GM19372 (cell line): ENCODE measurements around the gene CDH16.
"Not testable (repeated sequence)": the region's sequence is repeated elsewhere in the genome, so short reads cannot be mapped to it uniquely, and the experiment has no call there.

Experiments used
- ATAC-seq: cut with Tn5 transposase; IDR thresholded peaks from one replicate; pipeline ENCODE4 v1.9.1; 2021; ENCODE audit warnings: mild to moderate bottlenecking, low read depth, moderate library complexity; ENCODE audit not compliant: unreplicated experiment

CDH16 gene, protein sequence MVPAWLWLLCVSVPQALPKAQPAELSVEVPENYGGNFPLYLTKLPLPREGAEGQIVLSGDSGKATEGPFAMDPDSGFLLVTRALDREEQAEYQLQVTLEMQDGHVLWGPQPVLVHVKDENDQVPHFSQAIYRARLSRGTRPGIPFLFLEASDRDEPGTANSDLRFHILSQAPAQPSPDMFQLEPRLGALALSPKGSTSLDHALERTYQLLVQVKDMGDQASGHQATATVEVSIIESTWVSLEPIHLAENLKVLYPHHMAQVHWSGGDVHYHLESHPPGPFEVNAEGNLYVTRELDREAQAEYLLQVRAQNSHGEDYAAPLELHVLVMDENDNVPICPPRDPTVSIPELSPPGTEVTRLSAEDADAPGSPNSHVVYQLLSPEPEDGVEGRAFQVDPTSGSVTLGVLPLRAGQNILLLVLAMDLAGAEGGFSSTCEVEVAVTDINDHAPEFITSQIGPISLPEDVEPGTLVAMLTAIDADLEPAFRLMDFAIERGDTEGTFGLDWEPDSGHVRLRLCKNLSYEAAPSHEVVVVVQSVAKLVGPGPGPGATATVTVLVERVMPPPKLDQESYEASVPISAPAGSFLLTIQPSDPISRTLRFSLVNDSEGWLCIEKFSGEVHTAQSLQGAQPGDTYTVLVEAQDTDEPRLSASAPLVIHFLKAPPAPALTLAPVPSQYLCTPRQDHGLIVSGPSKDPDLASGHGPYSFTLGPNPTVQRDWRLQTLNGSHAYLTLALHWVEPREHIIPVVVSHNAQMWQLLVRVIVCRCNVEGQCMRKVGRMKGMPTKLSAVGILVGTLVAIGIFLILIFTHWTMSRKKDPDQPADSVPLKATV

DNA sequence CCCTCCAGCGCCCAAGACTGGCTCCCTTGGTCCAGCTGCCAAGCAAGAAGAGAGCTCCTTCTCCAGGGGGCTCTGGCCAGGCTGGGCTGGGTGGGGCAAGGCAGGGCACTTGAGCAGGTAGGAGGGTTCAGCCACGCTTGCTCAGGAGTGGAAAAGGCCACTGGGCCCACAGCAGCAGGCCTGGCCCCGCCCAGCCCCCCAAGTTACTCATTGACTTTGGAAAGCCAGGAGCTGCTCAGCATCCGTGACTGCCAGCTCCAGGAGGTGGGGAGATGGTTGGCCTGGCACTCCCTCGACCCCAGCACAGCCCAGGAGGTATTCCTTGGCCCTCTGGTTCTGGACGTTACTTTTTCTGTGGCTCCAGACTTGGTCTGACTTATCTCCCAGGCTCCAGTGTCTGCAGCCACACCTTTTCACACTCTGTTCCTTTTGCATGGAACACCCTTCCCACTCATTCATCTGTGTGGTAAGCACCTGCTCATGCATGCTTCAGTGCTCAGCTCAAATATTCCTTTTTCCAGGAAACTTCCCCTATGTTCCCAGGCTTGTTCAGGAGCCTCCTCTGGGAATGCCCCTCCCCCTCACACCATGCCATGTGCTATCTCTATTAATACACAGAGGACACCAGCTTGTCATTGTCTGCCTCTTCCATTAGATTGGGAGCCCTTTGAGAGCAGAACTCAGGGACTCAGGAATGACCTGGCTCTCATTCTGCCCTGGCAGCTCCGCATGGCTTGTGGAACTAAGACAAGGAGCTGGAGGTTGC lies at the start of gene CDH16:
TSS of gene CDH16 (minus strand) at position 83 of the 766 bp plus-strand sequence. CDS start 820 bp downstream, outside the sequence.
- ATAC-seq: no peak

DNA sequence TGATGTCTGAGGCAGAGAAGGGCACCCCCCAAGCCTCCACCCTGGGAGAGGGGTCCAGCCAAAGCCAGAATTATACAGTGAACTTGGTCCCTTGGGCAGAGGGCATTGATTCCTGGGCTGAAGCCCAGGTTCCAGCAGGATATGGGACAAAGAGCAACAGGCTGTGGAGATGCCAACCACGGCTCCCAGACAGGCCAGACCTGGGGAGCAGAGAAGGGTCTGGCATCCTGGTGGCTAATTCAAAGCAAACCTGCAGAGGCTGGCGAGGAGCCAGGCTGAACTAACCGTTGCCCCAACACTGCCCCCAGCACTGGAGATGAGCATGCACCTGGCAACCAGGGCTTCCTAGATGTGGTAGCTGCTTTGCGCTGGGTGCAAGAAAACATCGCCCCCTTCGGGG lies 45.4 kb upstream of the CDH16 start:
- ATAC-seq: no peak

DNA sequence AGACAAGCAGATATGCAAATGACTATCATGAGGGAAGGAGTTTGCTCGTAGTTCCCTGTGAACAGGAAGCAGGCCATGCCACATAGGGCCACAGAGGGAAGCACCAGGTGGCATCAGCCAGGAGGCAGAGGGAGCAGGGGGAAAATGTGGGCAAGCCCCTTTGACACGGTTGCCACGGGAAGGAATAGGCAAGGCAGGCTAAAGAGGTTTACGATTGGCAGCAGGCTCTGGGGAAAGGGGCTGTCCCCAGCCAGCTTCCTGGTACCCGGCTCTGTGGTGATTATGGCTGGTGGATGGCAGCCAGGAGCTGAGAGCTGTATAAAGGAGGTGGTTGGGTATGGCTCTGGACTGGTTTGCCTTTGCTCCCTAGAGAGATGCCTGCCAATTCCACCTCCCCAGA lies 43.2 kb upstream of the CDH16 start:
- no peak for ATAC-seq

DNA sequence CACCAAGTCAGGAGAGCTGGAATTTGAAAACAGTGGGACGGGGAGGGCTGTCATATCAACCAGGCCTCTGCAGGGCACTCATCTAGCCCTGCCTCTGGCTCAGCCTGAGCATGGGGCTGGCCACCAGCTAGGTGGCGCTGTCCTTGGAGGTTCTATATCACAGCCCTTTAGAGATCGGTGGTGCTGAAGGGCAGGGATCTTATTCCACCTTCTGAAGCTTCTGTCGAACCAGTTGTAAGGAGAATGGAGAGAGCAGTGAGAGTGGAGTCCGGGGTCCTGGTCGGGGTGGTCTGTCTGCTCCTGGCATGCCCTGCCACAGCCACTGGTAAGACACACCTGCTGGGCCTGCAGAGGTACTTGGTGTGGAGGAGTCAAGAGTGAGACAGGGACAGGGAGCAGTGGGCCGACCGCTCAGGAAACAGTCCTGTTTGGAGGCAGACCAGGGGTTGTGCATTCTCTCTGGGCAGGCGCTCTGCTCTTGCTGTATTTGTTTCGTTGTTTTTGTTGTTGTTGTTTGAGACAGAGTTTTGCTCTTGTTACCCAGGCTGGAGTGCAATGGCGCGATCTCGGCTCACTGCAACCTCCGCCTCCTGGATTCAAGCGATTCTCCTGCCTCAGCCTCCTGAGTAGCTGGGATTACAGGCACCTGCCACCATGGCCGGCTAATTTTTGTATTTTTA lies 42.5 kb upstream of the CDH16 start, which contains the start of gene CES3:
TSS of gene CES3 (plus strand) at position 202 of the 680 bp plus-strand sequence. CDS start at position 244, 42 bp downstream.
- ATAC-seq: no peak

DNA sequence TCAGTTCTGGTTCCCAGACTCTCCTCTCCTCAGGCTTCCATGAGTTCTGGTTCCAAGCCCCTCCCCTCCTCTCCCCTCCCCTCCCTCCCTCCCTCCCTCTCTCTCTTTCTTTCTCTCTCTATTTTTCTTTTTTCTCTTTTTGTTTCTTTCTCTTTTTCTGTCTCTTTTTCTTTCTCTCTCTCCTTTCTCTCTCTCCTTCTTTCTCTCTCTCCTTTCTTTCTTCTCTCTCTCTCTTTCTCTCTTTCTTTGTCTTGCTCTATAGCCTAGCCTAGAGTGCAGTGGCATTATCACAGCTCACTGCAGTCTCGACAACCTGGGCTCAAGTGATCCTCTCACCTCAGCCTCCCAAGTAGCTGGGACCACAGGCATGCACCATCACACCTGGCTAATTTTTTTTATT lies 41.6 kb upstream of the CDH16 start:
- ATAC-seq: no peak

DNA sequence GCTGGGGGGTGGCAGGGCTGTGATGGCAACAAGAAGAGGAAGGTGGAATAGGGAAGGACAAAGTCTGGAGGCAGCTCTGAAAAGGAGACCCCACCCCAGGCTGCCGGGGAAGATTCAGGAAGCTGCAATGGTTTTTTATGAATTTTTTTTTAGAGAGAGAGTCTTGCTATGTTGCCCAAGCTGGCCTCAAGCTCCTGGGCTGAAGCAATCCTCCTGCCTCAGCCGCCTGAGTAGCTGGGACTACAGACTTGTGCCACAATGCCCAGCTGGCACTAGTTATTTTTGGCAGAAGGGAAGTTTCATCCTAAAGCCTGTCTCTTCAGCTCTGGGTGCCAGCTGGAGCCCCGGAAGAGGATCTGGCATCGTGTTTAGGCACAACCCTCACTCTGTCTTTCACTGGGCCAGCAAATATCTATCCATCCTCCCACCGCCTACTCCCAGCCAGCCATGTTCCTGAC lies 41.0 kb upstream of the CDH16 start:
- ATAC-seq: no peak

DNA sequence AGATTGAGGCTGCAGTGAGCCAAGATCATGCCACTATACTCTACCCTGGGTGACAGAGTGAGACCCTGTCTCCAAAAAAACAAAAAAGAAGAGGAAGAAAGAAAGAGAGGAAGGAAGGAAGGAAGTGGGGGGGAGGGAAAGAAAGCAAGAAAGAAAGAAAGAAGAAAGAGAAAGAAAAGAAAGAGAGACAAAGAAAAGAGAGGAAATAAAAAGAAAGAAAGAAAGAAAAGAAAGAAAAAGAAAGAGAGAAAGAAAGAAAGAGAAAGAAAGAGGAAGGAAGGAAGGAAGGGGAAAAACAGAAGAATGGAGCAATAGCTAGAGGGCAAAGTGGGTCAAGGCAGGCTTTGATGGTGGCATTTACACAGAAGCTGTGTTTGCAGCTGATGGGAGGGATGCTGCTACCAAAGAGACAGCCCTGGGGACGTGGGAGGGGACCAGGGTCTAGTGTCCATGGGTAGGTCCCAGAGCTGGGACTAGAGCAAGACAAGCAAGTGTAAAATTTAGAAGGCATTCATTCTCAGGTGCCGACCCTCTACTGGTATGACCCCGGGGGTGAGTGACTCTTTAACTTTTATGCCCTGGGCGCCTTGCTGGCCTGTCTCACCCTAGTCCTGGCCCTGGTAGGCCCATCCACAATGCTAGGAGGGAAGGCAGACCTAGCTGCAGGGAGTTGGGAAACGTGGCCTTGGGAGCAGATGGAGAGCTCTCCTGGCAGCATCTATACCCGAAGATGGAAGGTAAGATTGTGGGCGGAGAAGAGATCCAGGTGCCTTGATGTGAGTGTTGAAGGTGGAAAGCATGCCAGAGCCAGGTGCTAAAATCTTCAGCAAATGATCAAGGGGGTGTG lies 40.4 kb upstream of the CDH16 start:
- ATAC-seq: no peak

DNA sequence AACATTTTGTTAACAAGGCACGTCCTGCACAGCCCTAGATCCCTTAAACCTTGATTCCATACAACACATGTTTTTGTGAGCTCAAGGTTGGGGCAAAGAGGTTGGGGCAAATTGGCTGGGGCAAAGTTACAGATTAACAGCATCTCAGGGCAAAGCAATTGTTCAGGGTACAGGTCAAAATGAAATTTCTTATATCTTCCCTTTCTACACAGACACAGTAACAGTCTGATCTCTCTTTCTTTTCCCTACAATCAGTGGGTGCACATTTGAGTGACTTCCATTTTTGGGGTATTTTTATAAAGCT lies 37.4 kb upstream of the CDH16 start:
- ATAC-seq: not testable (repeated sequence)

DNA sequence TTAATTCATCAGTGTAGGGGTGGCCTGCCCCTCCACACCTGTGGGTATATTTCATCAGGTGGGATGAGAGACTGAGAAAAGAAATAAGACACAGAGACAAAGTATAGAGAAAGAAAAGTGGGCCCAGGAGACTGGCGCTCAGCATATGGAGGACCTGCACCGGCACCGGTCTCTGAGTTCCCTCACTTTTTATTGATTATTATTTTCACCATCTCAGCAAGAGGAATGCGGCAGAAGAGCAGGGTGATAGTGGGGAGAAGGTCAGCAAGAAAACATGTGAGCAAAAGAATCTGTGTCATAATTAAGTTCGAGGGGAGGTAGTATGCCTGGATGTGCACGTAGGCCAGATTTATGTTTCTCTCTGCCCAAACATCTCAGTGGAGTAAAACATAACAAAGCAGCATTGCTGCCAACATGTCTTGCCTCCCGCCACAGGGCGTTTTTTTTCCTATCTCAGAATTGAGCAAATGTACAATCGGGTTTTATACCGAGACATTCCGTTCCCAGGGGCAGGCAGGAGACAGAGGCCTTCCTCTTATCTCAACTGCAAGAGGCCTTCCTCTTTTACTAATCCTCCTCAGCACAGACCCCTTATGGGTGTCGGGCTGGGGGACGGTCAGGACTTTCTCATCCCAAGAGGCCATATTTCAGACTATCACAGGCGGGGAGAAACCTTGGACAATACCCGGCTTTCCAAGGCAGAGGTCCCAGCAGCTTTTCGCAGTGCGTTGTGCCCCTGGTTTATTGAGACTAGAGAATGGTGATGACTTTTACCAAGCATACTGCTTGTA lies 36.9 kb upstream of the CDH16 start:
- ATAC-seq: not testable (repeated sequence)

DNA sequence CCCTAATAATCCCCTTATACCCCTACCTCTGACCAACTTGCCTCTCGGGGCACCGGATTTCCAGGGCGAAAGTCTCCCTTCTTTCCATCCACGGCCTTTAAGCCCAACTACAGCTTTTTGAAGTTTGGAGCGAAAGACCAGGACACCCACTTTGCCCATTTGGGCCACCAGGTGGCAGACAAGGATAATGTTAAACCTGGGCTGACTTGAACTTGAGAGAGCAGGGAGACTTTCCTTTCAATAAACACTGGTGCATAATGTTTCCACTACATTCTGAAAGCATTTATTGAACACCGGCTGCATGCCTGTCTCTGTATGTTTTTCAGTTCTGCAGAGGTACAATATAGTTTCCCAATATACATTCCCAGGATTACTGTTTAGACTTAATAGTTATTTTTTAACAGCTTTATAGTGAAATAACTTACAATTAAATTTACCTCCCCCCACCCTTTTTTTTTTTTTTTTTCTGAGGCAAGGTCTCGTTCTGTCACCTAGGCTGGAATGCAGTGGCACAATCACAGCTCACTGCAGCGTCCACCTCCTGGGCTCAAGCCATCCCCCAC lies 35.5 kb upstream of the CDH16 start:
- no peak for ATAC-seq

DNA sequence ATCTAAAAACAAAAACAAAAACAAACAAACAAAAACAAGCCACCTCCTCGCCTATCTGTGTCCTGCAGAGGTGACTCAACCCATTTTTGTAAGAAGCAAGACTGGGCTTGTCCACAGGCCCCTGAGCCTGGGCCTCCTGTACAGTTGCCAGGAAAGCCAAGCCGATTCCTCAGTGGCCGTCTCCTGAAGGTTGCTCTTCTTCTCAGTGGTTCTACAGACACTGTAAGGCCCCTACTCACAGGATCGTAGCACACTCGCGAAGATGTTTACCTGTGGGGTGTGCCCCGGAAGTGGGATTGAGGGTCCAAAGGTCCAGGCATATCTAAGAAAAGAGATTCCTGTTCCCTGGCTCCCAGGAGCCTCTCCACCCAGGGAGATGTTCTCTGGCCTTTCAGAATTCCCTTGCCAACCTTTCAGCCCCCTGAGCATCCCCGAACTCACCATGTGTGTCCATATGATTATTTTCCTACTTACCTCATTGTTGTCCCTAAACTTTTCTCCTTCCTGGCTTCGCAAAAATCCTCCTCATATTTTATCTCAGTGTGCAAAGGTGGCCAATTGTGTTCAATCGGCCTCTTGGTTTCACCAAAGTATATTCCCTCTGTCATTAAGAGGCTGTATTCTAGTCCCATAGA lies 34.9 kb upstream of the CDH16 start:
- no peak for ATAC-seq

DNA sequence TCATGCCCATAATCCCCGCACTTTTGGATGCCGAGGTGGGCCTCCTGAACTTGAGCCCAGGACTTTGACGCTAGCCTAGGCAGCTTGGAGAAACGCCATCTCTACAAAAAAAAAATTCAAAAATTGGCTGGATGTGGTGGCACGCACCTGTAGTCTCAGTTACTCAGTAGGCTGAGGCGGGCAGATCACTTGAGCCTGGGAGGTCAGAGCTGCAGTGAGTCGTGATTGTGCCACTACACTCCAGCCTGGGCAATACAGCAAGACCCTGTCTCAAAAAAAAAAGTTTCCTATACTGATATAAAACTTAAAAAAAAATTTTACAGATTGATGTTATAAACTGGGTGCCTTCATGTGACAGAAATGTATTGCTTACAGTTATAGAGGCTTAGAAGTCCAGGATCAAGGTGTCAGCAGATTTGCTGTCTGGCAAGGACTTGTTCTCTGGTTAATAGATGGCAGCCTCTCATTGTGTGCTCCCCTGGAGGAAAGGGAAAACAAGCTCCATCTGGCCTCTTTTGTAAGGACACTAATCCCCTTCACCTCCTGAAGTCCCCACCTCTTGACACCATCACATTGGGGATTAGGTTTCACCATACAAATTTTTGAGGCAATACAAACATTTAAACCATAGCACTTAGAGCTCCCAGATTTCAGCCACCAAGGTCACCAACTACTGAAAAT lies 33.9 kb upstream of the CDH16 start:
- ATAC-seq: no peak

DNA sequence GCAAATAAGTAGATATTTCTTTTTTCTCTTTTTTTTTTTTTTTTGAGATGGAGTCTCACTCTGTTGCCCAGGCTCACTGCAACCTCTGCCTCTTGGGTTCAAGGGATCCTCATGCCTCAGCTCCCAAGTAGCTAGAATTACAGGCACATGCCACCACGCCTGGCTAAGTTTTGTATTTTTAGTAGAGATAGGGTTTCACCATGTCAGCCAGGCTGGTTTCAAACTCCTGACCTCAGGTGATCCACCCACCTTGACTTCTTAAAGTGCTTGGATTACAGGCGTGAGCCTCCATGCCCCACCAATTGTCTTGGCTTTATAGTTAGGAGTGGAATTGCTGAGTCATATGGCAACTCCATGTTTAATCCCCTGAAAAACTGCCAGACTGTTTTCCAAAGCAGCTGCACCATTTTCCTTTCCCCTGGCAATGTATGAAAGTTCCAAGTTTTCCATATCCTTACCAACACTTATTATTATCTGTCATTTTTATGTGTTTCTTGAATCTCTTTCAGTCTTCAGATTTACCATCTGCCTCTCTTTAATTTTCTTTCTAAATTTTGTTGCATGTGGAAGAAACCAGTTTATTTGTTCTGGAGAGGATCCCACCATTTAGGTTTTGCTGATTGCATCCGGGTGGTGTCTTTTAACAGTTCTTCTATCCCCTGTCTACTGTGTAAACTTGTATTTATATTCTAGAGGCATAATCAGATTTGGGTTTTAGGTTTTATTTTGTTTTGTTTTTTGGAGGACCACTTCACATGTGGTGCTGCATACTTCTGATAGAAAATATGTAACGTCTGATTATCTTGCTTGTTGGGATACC lies 32.5 kb upstream of the CDH16 start:
- ATAC-seq: no peak

DNA sequence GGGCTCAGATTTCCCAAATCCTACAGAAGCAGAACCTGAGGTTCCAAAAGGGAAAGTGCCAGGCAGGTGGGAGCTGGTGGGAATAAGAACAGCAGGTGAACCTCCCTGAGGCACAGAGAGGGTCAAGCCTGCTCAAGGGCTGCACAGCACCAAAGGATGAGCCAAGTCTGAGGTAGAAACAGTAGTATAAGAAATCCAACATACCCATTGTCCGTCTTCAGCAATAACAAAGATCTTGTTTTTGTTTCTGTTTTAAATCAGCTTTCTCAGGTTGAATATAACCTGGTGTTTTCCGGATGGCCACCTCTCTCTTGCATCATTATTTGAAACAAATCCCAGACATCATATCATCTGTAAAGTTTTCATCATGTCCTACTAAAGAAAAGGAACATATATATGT lies 31.8 kb upstream of the CDH16 start:
- no peak for ATAC-seq

DNA sequence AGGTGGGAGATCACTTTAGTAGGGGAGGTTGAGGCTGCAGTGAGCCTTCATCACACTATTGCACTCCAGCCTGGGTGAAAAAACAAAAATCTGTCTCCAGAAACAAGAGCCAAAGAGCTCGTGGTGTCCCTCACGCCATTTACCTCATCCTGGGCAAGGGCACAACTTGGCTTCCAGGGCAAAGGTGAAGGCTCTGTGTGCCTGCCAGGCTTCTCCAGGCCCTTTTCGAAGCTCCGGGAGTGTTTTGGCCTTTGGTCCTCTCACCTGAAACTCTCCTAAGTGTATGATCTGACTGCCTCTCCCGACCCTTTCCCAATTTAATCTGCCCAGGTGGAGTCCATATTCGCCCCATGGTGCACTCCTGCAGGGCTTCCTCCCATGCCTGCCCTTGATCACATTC lies 30.8 kb upstream of the CDH16 start:
- ATAC-seq: no peak

DNA sequence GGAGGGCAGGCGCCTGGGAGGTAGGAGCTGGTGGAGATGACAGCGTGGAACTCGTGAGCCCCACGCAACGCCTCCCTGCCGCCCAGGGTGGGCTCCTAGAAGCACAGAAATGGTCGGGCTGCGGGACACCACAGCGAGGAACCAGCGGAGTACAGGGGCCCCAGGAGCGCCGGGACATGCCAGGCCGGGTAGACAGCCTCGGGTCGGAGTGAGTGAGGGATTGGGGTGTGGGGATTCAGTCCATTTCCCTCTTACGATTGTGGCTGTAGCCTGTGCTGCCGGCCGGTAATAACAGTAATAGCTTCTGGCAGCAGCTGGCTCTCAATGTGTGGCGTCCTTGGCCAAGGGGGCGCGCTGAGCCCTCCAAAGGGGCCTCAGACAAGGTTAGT lies 30.1 kb upstream of the CDH16 start:
- no peak for ATAC-seq
